Measurements from ENCODE around the gene ALDH4A1. TPM values are rescaled to one million over a fixed set of nuclear protein-coding genes. Genes with fewer than 3 reads are reported as not detected.

ALDH4A1 gene
- total and polyA plus RNA-seq, 2 of the 4 experiments (the other 2 are of a cell fraction) = 8.6 to 21.1 TPM

DNA sequence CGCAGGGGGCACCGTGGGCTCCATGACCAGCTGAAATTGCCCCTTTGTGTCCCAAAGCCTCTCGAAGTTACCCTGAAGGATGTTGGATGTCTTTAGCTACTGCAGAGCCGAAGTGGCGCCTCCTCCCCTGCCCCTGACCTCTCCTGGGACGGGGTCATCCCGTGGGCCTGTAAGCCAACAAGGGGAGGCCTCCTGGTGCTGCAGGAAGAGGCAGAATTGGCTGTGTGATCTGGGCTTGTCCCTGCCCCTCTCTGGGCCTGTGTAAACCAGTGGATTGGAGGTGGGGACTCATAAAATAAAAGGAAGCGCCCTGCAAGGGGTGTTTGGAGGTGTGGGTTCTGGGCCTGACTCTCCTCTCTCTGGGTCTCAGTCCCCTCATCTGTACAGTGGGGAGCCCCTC is 40.8 kb downstream of the ALDH4A1 start:
- 60% methylated on average over 2 of the region's 8 CpGs; no CpG with 5 or more reads in 1 of the 2 experiments for WGBS, 2 experiments (ENCODE audit: extremely low coverage in 2 of 2, insufficient read length in 1 of 2)
- DNase-seq = no peak
- Histone ChIP-seq H3K23ac (ENCODE audit: low read depth, low read length) (no peak overlapping the region), H2BK20ac (ENCODE audit: low read depth, low read length) (no peak overlapping the region), H4K8ac (ENCODE audit: low read depth in 2 of 2, low read length in 2 of 2) (no peak overlapping the region), H3K14ac (replicated peaks; ENCODE audit: low read depth, low read length) (no peak overlapping the region), H2BK5ac (ENCODE audit: low read depth, low read length, poor library complexity, severe bottlenecking) (no peak overlapping the region), H2AK5ac (ENCODE audit: low read depth, low read length) (no peak overlapping the region), H3K4me3 (ENCODE audit: insufficient read depth, low read depth, low read length) (no peak overlapping the region), H3K18ac (ENCODE audit: low read depth, low read length) (no peak overlapping the region), H3K4me1 (ENCODE audit: control insufficient read depth, insufficient read depth, low read length) (no peaks in the 10 kb centered on the region), H2BK15ac (ENCODE audit: low read depth, low read length) (no peak overlapping the region), H3K9me3 (ENCODE audit: control insufficient read depth, insufficient read depth, low read length) (peaks cover 2% of the 10 kb centered on the region; the same call in 1 of the 2 replicates), H4K91ac (ENCODE audit: insufficient read depth, low read depth, low read length) (no peak overlapping the region), H3K56ac (ENCODE audit: extremely low read depth, insufficient read depth, low read length) (no peak overlapping the region), H3K4me2 (ENCODE audit: low read depth, low read length) (no peak overlapping the region), H2BK120ac (ENCODE audit: low read depth, low read length) (no peak overlapping the region), H4K20me1 (ENCODE audit: insufficient read depth, low read length) (no peaks in the 10 kb centered on the region), H3K9ac (ENCODE audit: low read depth, low read length) (no peak overlapping the region), H4K5ac (ENCODE audit: low read depth, low read length) (no peak overlapping the region), H3K9me1 (ENCODE audit: insufficient read depth, low read length) (no peaks in the 10 kb centered on the region), H3K4ac (ENCODE audit: low read depth, low read length) (no peak overlapping the region), H3K79me1 (ENCODE audit: low read depth in 1 of 2, low read length in 2 of 2) (no peaks in the 10 kb centered on the region), H2AFZ (replicated peaks; ENCODE audit: low read length, poor library complexity) (peak overlapping the region; percentile 27), H3K27ac (ENCODE audit: insufficient read depth, low read length) (no peak overlapping the region), H3K27me3 (ENCODE audit: control insufficient read depth, insufficient read depth, low read length) (peaks cover 27% of the 10 kb centered on the region), H3K36me3 (ENCODE audit: control insufficient read depth, insufficient read depth, low read length) (no peaks in the 10 kb centered on the region), H2AK9ac (replicated peaks; ENCODE audit: low read depth, low read length, poor library complexity) (no peak overlapping the region)
- intact Hi-C loops (cut with micrococcal nuclease) (no loop called here), in situ Hi-C loops (cut with MboI; ENCODE audit: low sequenced_read_pairs) (no loop called here), dilution Hi-C loops (cut with HindIII; ENCODE audit: low sequenced_read_pairs, unreplicated experiment) (no loop called here)
- TF ChIP-seq FOS (IDR thresholded peaks at IDR 0.05; ENCODE audit: low read depth, low read length) (no peak), CEBPB (IDR thresholded peaks at IDR 0.05; ENCODE audit: low read depth, low read length) (no peak), MXI1 (IDR thresholded peaks at IDR 0.05; ENCODE audit: borderline replicate concordance, low read depth, low read length) (no peak), MAZ (IDR thresholded peaks at IDR 0.05; ENCODE audit: borderline replicate concordance, low read depth, low read length) (no peak), RFX5 (IDR thresholded peaks at IDR 0.05; ENCODE audit: low read depth, low read length) (no peak), MAFK (IDR thresholded peaks at IDR 0.05; ENCODE audit: low read depth, low read length) (no peak), CHD1 (IDR thresholded peaks at IDR 0.05; ENCODE audit: low read depth, low read length) (no peak), RAD21 (IDR thresholded peaks at IDR 0.05; ENCODE audit: low read length) (no peak), SMC3 (IDR thresholded peaks at IDR 0.05; ENCODE audit: low read depth, low read length) (no peak), RCOR1 (IDR thresholded peaks at IDR 0.05; ENCODE audit: insufficient replicate concordance, low read length) (no peak), BHLHE40 (IDR thresholded peaks at IDR 0.05; ENCODE audit: low read depth, low read length) (no peak), NFE2L2 (IDR thresholded peaks at IDR 0.05; ENCODE audit: low read depth, low read length) (no peak), POLR2A (IDR thresholded peaks at IDR 0.05; ENCODE audit: low read depth, low read length) (no peak)
- TF ChIP-seq, protein P1, sequence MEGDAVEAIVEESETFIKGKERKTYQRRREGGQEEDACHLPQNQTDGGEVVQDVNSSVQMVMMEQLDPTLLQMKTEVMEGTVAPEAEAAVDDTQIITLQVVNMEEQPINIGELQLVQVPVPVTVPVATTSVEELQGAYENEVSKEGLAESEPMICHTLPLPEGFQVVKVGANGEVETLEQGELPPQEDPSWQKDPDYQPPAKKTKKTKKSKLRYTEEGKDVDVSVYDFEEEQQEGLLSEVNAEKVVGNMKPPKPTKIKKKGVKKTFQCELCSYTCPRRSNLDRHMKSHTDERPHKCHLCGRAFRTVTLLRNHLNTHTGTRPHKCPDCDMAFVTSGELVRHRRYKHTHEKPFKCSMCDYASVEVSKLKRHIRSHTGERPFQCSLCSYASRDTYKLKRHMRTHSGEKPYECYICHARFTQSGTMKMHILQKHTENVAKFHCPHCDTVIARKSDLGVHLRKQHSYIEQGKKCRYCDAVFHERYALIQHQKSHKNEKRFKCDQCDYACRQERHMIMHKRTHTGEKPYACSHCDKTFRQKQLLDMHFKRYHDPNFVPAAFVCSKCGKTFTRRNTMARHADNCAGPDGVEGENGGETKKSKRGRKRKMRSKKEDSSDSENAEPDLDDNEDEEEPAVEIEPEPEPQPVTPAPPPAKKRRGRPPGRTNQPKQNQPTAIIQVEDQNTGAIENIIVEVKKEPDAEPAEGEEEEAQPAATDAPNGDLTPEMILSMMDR (conservative IDR thresholded peaks at IDR 0.05; ENCODE audit: low read depth, low read length) = no peak
- TF ChIP-seq, protein P2, sequence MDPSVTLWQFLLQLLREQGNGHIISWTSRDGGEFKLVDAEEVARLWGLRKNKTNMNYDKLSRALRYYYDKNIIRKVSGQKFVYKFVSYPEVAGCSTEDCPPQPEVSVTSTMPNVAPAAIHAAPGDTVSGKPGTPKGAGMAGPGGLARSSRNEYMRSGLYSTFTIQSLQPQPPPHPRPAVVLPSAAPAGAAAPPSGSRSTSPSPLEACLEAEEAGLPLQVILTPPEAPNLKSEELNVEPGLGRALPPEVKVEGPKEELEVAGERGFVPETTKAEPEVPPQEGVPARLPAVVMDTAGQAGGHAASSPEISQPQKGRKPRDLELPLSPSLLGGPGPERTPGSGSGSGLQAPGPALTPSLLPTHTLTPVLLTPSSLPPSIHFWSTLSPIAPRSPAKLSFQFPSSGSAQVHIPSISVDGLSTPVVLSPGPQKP (IDR thresholded peaks at IDR 0.05; ENCODE audit: borderline replicate concordance, low read depth, low read length) = no peak
- TF ChIP-seq, protein P3, sequence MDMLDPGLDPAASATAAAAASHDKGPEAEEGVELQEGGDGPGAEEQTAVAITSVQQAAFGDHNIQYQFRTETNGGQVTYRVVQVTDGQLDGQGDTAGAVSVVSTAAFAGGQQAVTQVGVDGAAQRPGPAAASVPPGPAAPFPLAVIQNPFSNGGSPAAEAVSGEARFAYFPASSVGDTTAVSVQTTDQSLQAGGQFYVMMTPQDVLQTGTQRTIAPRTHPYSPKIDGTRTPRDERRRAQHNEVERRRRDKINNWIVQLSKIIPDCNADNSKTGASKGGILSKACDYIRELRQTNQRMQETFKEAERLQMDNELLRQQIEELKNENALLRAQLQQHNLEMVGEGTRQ (IDR thresholded peaks at IDR 0.05; ENCODE audit: low read depth, low read length) = no peak
- no TSS peak for BruUV-seq (replicated peaks)
- ATAC-seq (ENCODE audit: low read depth) = no peak
- POLR2A ChIA-PET (ENCODE audit: unreplicated experiment) = no interaction called here
- CTCF ChIA-PET = no interaction called here
